T-helper 1 cell treated with Interleukin-12 subunit alpha and Interleukin-12 subunit beta and Interleukin-4 antibody, amounts not matched to agents 30 ng/mL and 1 ng/mL, for 36 hours (primary cell): Measurements from ENCODE around the gene SNRK. TPM values are rescaled to one million over a fixed set of nuclear protein-coding genes. Genes with fewer than 3 reads are reported as not detected.

Experiments
- intact Hi-C: fragments of 100-400 bp; cut with micrococcal nuclease; formaldehyde crosslinking; loops from one replicate; pipeline ENCODE4 v1.15.1; 2024
- total RNA-seq: library from RNA; stranded (reverse); gene quantifications from 2 replicates; pipeline ENCODE4 v1.2.3, GENCODE V29; 2022

SNRK gene
- total RNA-seq, 1 donor from 2014 or later, result 74.4 TPM

DNA sequence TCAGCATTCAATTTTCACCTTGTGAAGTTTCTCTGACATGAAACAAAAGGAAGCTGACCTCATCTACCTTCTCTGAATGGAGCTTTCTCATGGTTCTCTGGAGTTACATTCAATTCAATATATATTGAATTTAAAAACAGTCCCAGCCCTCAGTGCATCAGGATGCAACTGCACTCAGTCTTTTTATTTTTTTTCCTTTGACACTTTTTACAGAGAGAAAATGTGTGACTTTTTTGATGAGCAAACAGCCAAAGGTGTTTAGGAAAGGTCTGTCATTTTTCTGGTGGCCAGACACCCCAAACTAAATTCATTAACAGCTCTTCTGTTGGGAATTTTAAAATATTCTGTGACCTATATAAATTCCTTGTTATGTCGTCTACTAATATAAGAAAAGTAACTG lies 19.3 kb upstream of the SNRK start:
- intact Hi-C loops, result no loop called here

DNA sequence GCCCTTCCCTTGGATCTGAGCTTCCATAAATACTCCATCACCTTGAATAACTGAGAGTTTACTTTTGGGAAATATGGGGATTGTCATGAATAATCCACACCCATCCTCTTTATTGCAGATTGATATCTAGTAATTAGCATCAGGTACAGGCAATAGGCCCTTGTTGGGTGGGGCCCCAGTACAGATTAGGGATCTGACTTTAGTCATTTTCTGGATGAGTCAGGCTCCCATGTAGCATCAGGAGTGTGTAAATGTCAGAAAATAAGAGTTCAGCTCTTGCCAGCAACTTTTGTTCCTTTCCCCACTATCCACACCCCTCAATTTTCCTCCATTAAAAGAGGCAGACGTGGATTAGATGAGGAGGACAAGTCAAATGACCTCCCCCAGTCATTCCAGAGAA lies 17.7 kb upstream of the SNRK start:
- intact Hi-C loops, result no loop called here

DNA sequence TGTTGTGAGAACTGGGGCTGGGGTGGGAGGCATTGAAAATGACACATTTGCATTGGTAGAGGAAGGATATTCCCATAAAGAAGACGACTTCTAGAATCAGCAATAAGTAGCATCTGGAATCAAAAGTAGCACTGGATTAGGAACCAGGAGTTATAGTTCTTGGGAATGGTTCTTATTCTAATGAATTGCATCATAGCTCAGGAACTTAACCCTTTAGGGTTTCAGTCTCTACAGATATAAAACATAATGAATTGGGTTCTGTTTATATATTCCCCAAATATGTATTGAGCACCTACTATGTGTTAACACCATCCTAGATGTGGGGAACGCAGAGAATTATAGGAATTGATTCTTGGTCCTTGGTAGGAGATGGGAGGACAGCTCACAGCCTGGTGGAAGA lies 16.3 kb upstream of the SNRK start:
- intact Hi-C loops, result no loop called here

- intact Hi-C loops, result no loop called here
Observed at GRCh38 chr3:43273416-43273815, 12.9 kb upstream of the SNRK start.

DNA sequence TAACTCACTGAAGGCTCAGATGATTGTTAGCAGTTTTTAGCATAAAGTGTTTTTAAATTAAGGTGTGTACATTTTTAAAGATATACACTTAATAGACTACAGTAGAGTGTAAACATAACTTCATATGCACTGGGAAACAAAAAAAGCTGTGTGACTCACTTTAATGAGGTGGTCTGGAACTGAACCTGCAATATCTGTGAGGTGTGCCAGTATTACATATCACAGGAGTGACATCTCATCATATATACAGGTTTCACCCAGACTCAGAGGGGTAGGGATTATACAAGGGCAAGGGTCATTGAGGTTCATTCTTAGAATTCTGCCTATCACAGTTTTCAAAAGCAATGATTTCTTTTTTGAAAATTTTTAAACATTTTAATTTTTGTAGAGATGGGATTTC lies 7.3 kb upstream of the SNRK start:
- intact Hi-C loops, result no loop called here

- intact Hi-C loops, result no loop called here
Observed at GRCh38 chr3:43279532-43279931, 6.8 kb upstream of the SNRK start.

DNA sequence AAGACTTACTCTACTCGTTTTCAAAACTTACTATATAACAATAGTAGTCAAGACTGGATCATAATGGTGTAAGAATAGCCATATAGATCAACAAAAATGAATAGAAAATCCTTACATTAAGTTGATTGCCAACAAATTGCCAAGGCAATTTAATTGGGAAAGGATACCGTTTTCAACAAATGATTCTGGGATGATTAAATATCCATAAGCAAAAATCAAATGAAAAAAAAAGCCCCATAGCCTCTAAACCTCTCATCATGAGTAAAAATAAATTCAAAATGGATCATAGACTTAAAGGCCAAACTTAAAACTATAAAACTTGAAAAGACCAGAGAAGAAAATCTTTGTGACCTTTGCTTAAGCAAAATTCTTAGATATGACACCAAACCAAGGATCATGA lies 5.3 kb upstream of the SNRK start:
- intact Hi-C loops, result no loop called here

DNA sequence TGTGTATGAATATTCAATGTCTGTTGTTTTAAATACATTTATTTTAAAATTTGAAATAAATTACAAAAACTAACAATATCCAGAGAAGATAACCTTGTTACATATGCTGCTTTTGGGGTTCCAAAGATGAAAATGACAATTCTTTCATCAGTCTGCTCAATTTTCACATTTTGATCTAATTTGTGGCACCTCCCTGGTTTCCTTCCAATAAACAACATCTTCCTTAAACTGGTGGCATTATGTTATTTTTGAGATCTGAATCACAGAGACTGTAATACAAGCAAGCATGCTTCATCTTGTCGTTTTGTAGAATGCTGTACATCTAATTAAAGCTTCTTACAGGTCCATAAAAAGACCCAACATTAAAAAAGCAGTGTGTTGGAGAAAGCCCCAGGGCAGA lies 2.2 kb upstream of the SNRK start:
- intact Hi-C loops, result no loop called here

- intact Hi-C loops, result loop anchor here (1.0 to 5.0 kb wide), 13 partner anchors 17 to 1323 kb away; partner anchors contain the start of genes ABHD5, ANO10, NKTR and TCAIM
Observed at GRCh38 chr3:43285644-43286043, 696 bp upstream of the SNRK start.

DNA sequence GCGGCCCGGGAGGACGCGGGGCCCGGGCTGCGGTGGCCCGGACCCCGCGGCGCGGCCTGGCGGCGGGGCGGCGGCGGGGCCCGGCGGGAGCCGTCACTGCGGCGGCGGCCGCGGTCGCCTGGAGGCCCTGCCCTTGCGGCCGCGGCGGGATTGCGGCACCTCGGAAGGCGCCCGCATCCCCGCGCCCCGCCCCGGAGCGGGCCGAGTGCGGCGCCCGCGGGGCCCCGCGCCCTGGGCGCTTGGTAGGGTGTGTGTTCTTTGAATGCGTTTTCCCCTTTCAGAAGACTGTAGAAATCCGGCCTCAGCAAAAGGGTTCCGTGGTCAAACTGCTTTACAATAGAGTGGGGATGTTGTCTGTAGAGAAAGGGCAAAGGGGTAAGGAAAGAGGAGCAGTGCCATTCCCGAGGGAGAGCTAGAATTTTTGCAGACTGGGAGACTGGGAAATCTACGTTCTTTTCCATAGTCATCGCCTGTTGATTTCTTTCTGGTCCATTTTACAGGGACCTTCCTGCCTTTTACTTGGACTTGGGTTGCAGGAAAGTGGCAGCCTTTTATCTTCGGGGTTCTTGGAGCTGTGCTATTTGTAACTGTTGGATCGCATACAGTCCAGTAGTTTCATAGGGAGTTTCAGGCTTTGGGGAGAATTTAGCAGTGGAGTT lies 630 bp downstream of the SNRK start:
- intact Hi-C loops, result loop anchor here (1.0 to 5.0 kb wide), 16 partner anchors 16 to 1325 kb away; partner anchors contain the start of genes ABHD5, ANO10, NKTR and POMGNT2

- intact Hi-C loops, result loop anchor here (1.0 to 5.0 kb wide), 13 partner anchors 15 to 1325 kb away; partner anchors contain the start of genes ABHD5, NKTR, POMGNT2 and TCAIM
Observed at GRCh38 chr3:43287500-43287873, 1.1 kb downstream of the SNRK start.

- intact Hi-C loops, result loop anchor here (1.0 to 5.0 kb wide), 7 partner anchors 8 to 1326 kb away; partner anchors contain the start of genes HIGD1A, NKTR, TCAIM and ULK4
Observed at GRCh38 chr3:43288366-43288765, 2.0 kb downstream of the SNRK start.

- intact Hi-C loops, result loop anchor here (1.0 to 5.0 kb wide), 7 partner anchors 7 to 1327 kb away; partner anchors contain the start of genes HIGD1A, NKTR, TCAIM and ULK4
Observed at GRCh38 chr3:43288850-43289249, 2.5 kb downstream of the SNRK start.

DNA sequence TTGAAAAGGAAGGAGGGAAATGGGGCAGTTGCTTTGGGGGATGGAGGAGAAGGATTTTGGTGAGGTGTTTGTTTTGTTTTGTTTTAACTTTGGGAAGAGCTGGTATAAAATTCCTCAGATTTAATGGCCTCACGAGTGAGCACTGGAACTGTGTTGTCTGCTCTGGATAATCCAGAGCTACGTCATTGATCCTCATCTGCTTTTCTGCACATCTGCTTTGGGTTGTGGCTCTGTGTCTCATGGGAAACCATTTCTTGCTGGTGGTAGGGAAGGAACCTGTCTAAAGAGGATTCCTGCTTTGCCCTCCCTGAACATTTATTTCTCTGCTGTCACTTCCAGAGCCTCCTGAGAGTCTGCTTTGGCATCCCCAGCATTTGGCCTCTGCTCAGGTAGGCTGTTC lies 3.1 kb downstream of the SNRK start:
- intact Hi-C loops, result loop anchor here (2.0 to 5.0 kb wide), 5 partner anchors 188 to 1327 kb away; partner anchors contain the start of genes HIGD1A, NKTR, TCAIM and ULK4

GRCh38 chr3:43289841-43290470 lies 3.6 kb downstream of the SNRK start:
- intact Hi-C loops, result loop anchor here (2.0 to 5.0 kb wide), 5 partner anchors 187 to 1328 kb away; partner anchors contain the start of genes HIGD1A, NKTR, TCAIM and ULK4

DNA sequence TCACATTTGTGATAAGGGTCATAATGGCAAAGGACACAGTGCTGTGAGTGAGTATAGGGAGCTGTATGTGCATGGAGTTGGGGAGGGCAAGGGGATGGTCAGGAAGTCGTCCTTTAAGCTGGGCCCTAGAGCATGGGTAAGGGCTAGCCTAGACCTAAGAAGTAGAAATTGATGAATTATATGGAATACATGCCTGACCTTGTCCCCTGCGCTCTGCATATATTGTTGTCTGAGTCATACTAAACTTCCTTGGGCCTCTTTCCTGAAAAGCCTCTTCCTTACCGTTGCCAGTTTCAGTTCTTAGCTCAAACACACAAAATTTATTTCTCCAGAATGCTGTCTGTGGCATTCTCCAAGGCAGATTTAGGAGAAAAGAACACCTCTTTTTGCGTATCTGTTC lies 4.6 kb downstream of the SNRK start:
- intact Hi-C loops, result no loop called here

DNA sequence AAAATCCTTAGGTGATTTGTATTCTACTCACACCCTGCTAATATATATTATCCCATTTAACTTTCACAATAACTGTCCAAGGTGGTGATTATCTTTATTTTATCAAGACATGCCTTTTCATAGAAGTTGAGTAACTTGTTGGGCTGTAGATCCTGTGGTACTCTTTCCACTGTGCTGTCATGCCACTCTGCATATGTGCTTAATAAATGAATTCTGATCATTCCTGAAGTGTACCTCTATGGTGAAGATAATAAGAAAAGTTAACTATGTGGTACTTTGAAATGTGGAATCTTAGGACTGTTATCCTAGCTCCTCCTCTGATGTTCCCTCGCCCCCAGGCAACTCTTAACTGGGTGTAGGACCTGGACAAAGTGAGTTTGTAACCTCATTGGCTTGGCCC lies 5.2 kb downstream of the SNRK start:
- intact Hi-C loops, result no loop called here

DNA sequence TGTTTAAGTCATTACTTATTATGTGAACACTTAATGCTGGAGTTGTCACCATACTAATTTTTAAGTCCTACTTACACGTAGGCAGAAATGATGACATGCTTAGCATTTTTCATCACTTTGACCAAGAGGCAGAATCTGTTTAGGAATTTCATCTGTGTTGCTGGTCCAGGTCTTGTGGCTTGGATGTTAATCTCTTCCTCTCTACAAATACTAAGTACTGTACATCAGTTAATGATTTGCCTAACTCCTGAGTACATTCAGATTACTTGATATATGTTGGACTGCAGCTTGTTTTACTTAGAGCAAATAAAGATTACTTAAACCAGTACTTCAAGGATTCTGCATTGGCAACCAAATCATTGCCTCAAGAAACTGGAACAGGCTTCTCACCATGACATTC lies 8.6 kb downstream of the SNRK start:
- intact Hi-C loops, result no loop called here

DNA sequence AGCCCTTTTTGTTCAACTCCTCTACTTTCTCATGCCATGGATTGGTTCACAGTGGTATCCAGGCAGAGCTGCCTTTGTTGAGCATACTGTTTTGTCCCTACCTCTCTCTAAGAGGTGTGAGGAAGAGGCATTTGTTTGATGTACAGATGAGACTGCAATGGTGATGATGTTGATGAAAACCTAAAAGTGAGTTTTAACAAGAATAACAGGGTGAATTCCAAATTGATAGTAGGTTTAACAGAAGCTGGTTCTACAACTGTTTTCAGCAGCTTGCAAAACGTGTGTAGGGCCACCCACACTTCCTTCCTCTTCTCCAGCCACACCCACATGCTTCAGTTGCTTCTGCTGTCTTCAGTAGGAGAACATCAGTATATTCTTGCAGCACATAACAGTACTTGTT lies 10.2 kb downstream of the SNRK start:
- intact Hi-C loops, result loop anchor here (1.0 to 2.0 kb wide), 8 partner anchors 8 to 492 kb away; partner anchors contain the start of gene HIGD1A

DNA sequence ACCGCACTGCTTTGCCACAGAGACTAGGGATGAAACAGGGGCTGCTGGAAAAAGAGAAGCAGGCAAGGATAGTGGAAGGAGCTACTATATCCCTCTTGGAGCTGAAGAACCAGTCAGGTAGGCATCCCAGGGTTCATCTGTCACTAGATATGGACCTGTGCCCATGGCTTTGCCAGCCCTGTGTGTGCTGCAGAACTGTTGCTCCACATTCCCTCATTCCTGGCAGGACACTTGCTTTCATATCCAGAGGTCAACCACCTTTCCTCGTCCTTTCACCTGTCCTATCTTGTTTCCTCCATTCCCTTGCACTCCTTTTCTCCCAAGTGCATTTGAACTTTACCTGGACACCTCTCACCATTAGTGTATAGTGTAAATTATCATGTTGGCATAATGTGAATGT lies 12.0 kb downstream of the SNRK start:
- intact Hi-C loops, result no loop called here

- intact Hi-C loops, result no loop called here
Observed at GRCh38 chr3:43298761-43299160, 12.4 kb downstream of the SNRK start.

DNA sequence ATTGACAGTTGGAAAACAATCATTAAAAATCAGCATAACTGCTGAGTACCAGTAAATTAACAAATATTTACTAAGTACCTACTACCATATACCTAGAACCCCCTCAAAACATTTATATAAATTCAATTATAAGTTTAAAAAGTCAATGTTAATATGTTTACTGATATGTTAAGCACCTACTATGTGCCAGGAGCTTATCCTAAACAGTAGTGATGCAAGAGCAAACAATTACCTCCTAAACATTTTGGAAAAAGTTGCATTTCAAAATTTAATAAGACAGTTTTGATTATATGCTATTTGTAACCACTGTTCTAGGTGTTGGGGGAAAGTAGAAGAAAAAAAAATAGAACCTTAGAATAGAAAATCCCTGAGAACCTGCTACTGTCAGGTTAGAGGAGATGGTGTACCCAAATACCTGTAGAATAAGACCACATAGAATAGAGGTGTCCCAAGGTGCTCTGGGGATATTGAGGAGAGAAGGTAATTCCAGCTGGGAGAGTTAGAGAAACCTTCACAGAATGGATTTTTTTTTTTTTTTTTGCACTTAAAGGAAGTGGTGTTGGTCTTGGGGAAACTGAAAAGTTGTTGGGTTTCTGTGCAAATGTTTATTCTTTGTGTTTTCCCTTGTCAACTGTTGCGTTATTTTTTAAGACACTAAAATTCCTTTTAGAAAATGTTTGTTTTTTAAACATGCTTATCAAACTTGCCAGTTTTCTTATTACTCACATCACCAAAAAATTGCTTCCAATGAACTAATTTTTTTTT lies 16.0 kb downstream of the SNRK start:
- intact Hi-C loops, result loop anchor here (2.0 kb wide), 2 partner anchors 15 kb away; partner anchors contain the start of gene SNRK
